ENCODE data around the gene OOSP3. TPM values are rescaled to one million over a fixed set of nuclear protein-coding genes. Genes with fewer than 3 reads are reported as not detected.
"Not testable (repeated sequence)": the region's sequence is repeated elsewhere in the genome, so short reads cannot be mapped to it uniquely, and the experiment has no call there.

Gene OOSP3
- total RNA-seq, 2 donors from 2014 or later = not detected

DNA sequence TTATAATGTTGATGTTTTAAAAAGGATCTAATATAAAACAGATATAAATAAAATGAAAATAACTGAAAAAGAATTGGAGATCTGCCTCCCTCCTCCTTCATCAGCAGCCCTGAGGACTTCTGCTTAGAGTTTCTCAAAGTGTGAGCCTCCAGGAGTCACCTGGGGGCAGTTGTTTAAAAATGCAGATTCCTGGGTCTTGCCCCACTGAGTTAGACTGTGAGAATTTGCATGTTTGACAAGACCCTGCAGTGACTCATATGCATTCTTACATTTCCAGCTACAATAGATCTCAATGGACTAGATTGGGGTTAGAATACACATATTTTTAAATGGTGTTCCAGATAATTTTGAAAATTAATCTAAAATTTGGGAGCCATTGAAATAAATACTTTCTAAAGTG is 798 bp upstream of the OOSP3 start:
- no peak for DNase-seq (ENCODE audit: low spot score)
- Histone ChIP-seq H3K4me3 (no peak overlapping the region), H3K36me3 (no peaks in the 10 kb centered on the region), H3K9me3 (no peaks in the 10 kb centered on the region), H3K4me1 (no peaks in the 10 kb centered on the region), H3K27me3 (no peaks in the 10 kb centered on the region), H3K27ac (no peak overlapping the region)
- TF ChIP-seq, protein P1, sequence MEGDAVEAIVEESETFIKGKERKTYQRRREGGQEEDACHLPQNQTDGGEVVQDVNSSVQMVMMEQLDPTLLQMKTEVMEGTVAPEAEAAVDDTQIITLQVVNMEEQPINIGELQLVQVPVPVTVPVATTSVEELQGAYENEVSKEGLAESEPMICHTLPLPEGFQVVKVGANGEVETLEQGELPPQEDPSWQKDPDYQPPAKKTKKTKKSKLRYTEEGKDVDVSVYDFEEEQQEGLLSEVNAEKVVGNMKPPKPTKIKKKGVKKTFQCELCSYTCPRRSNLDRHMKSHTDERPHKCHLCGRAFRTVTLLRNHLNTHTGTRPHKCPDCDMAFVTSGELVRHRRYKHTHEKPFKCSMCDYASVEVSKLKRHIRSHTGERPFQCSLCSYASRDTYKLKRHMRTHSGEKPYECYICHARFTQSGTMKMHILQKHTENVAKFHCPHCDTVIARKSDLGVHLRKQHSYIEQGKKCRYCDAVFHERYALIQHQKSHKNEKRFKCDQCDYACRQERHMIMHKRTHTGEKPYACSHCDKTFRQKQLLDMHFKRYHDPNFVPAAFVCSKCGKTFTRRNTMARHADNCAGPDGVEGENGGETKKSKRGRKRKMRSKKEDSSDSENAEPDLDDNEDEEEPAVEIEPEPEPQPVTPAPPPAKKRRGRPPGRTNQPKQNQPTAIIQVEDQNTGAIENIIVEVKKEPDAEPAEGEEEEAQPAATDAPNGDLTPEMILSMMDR (IDR thresholded peaks at IDR 0.05) = no peak

DNA sequence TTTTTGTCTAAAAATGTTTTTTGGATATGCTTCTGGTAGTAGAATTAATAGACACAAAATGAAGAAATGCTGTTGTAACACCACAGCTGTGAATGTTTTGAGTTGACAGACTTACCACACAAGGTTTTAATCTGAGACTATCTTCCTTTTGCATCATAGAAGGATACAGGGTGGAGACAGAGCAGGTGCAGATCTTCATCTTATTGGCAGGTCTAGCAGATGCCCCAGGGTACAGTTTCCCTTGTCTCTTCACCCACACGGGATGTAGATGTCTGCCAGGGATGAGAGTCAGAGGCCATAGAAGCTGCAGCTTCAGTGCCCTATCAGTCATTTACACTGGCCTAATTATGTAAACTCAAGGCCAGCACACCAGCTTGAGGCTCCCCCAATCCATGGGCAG is 985 bp downstream of the OOSP3 start:
- Histone ChIP-seq H3K27me3 (no peaks in the 10 kb centered on the region), H3K4me3 (no peak overlapping the region), H3K9me3 (no peaks in the 10 kb centered on the region), H3K27ac (no peak overlapping the region), H3K36me3 (no peaks in the 10 kb centered on the region), H3K4me1 (no peaks in the 10 kb centered on the region)
- DNase-seq (ENCODE audit: low spot score) = no peak
- TF ChIP-seq, protein P1 (IDR thresholded peaks at IDR 0.05) = no peak

DNA sequence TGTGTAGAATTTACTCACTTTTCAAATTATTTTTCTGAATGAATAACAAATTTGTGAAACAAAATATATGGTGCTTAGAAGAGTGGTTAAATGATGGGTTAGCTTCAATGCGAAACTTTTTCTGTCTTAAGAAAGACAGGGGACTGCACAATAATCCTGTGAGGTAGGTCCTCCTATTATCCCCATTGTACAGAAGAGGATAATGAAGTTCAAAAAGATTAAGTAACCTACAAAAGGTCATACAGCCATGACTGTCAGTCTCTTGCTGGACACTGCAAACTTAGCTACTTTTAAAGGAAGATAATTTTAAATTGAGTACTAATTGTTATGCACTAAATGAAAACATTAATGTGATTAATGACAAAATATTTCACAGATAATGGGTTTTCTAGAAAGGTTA is 5.0 kb downstream of the OOSP3 start:
- Histone ChIP-seq H3K4me1 (no peaks in the 10 kb centered on the region), H3K9me3 (peaks cover 0 to 17% of the 10 kb centered on the region in 2 donors), H3K27me3 (no peaks in the 10 kb centered on the region), H3K27ac (no peak overlapping the region), H3K4me3 (no peak overlapping the region), H3K36me3 (no peaks in the 10 kb centered on the region)
- TF ChIP-seq, protein P1 (IDR thresholded peaks at IDR 0.05) = no peak
- DNase-seq (ENCODE audit: low spot score) = no peak

DNA sequence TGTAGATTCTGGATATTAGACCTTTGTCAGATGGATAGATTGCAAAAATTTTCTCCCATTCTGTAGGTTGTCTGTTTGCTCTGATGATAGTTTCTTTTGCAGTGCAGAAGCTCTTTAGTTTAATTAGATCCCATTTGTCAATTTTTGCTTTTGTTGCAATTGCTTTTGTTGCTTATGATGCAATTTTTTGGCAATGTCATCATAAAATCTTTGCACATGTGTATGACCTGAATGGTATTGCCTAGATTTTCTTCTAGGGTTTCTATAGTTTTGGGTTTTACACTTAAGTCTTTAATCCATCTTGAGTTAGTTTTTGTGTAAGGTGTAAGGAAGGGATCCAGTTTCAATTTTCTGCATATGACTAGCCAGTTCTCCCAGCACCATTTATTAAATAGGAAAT is 8.6 kb downstream of the OOSP3 start:
- not testable (repeated sequence) for H3K27me3 ChIP-seq; H3K27ac ChIP-seq; H3K4me1 ChIP-seq; DNase-seq (ENCODE audit: low spot score); H3K4me3 ChIP-seq; H3K36me3 ChIP-seq
- H3K9me3 ChIP-seq = peaks cover 0 to 41% of the 10 kb centered on the region in 2 donors

DNA sequence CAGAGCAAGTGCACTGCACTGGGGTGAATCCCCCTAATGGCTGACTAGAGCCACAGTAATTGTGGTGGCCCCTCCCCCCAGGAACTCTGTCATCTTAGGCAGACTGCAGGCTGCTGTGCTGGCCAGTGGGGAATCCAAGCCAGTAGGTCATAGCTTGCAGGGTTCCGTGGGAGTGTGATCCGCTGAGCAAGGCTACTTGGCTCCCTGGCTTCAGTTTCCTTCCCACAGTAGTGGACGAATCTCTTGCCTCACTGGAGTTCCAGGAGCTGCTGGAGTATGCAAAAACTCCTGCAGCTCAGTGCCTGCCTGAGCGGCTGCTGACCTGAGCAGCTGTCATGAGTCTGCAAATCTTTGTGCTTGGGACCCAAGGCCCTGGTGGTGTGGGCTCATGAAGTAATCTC is 13.2 kb downstream of the OOSP3 start:
- no peak for DNase-seq (ENCODE audit: low spot score)
- no peak overlapping the region for H3K4me3 ChIP-seq
- H3K36me3 ChIP-seq = no peaks in the 10 kb centered on the region
- H3K27me3 ChIP-seq = no peaks in the 10 kb centered on the region
- peaks cover 0 to 40% of the 10 kb centered on the region in 2 donors for H3K9me3 ChIP-seq
- TF ChIP-seq, protein P1 (IDR thresholded peaks at IDR 0.05) = no peak
- H3K27ac ChIP-seq = no peak overlapping the region
- H3K4me1 ChIP-seq = no peaks in the 10 kb centered on the region

DNA sequence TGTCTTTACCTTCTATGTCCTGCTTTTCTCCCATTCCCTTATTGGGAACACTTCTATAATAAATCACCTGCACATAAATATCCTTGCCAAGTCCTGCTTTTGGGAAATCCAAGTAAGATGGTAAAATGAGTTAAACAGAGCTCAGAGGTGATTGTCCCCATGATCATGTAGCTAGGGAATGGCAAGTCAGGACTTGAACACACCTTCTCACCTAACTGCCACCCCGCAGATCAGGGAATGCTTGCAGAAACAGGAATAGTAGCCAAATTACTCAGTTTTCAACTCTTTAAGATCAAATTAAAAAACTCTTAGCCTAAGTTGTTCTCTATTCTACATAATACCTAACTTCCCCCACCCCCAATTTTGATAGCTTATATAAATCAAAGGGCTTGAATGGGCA is 16.0 kb downstream of the OOSP3 start:
- Histone ChIP-seq H3K36me3 (no peaks in the 10 kb centered on the region), H3K4me3 (no peak overlapping the region), H3K4me1 (no peaks in the 10 kb centered on the region), H3K27ac (no peak overlapping the region), H3K9me3 (peaks cover 0 to 14% of the 10 kb centered on the region in 2 donors), H3K27me3 (no peaks in the 10 kb centered on the region)
- no peak for DNase-seq (ENCODE audit: low spot score)
- TF ChIP-seq, protein P1 (IDR thresholded peaks at IDR 0.05) = no peak
